Muscle layer of colon (tissue), 2 donors: ENCODE data around the gene NUDT1.
A peak's percentile ranks its signal among the peaks of the same experiment; 100 is the strongest.

Experiments used
- H3K27ac ChIP-seq: one replicate; pipeline ENCODE4 v1.7.0; 2013; ENCODE audit warnings: low read depth, mild to moderate bottlenecking, low read length, moderate library complexity
- H3K27me3 ChIP-seq, 2 donors: one replicate each; pipeline ENCODE4 v1.7.0; 2013; ENCODE audit warnings: low read length in 2 of 2, mild to moderate bottlenecking in 2 of 2; ENCODE audit not compliant: insufficient read depth in 2 of 2, control insufficient read depth in 1 of 2
- H3K36me3 ChIP-seq: one replicate; pipeline ENCODE4 v1.7.0; 2013; ENCODE audit warnings: mild to moderate bottlenecking, low read length; ENCODE audit not compliant: insufficient read depth
- H3K4me1 ChIP-seq: one replicate; pipeline ENCODE4 v1.7.0; 2013; ENCODE audit warnings: mild to moderate bottlenecking, low read length; ENCODE audit not compliant: insufficient read depth
- H3K4me3 ChIP-seq, 2 donors: one replicate each; pipeline ENCODE4 v1.7.0; 2013; ENCODE audit warnings: low read length in 2 of 2, low read depth in 1 of 2, mild to moderate bottlenecking in 1 of 2, moderate library complexity in 1 of 2
- H3K9ac ChIP-seq: one replicate; pipeline ENCODE4 v1.7.0; 2013; ENCODE audit warnings: low read length
- H3K9me3 ChIP-seq: one replicate; pipeline ENCODE4 v1.7.0; 2013; ENCODE audit warnings: mild to moderate bottlenecking, low read length
- donor health status: abdominal sarcoma.
- donor health status: Adenocarcinoma of cecum.

NUDT1 gene

GRCh38 chr7:2199956-2200583, 42.0 kb upstream of the NUDT1 start:
- Histone ChIP-seq H3K4me3 (no peak overlapping the region), H3K36me3 (peaks cover 4% of the 10 kb centered on the region), H3K9ac (no peak overlapping the region), H3K9me3 (no peaks in the 10 kb centered on the region), H3K4me1 (peaks cover 24% of the 10 kb centered on the region), H3K27ac (no peak overlapping the region), H3K27me3 (no peaks in the 10 kb centered on the region)

DNA sequence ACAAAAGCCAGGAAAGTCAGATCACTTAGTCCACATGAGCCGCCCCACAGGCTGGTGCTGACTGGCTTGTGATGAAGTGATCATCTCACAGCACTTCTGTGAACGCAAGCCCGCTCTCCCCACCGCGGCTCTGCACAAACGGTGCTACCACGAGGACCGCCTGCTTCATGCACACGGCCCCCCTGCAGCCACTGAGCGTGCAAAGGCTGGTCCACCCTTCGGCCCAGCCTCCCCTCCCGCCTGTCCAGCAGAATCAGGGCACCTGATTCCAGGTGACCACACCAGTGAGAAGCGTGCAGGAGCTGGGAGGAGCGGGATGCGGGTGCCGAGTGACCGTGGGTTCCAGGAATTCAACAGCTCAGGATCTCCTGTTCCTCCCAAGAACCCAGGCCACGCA, 41.4 kb upstream of the NUDT1 start:
- Histone ChIP-seq H3K4me1 (peaks cover 25% of the 10 kb centered on the region), H3K9me3 (no peaks in the 10 kb centered on the region), H3K36me3 (peaks cover 4% of the 10 kb centered on the region), H3K27ac (no peak overlapping the region), H3K4me3 (no peak overlapping the region), H3K9ac (no peak overlapping the region), H3K27me3 (no peaks in the 10 kb centered on the region)

- H3K4me1 ChIP-seq = peaks cover 25% of the 10 kb centered on the region
- H3K27ac ChIP-seq = no peak overlapping the region
- no peaks in the 10 kb centered on the region for H3K9me3 ChIP-seq
- no peak overlapping the region for H3K4me3 ChIP-seq
- H3K9ac ChIP-seq = no peak overlapping the region
- H3K36me3 ChIP-seq = peaks cover 2% of the 10 kb centered on the region
- no peaks in the 10 kb centered on the region for H3K27me3 ChIP-seq
These were observed 40.9 kb upstream of the NUDT1 start for GRCh38 chr7:2201128-2201527.

DNA sequence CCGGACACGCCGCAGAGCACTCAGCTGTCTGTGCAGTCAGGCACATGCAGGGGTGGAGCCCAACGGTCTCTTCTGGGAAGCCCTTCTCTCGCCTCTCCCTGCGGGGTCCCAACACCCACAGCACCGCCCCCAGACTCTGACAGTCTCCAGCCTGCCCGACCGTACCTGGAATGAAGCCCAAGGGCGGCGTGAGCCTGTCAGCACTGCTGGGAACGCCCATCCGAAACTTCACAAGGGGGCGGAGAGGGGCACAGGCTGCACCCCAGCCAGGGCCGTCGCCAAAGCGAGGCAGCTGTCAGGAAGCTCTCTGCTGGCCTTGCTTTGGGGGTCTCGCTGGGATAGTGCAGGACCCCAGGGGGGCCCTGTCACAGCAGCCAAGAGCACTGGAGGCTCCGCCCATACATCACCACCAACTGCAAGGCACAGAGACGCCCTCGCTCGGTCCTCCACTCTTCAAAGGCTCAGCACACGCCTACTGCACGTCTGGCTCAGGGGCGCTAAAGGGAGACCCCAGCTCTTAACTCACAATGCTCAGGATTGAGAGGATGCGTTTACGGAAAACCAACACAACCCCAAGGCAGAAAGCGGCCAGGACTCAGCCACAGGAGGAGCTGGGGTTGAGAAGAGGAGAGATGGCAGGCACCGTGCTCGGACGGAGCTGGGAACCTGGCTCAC, 40.2 kb upstream of the NUDT1 start:
- H3K4me3 ChIP-seq = no peak overlapping the region
- H3K36me3 ChIP-seq = no peaks in the 10 kb centered on the region
- H3K9ac ChIP-seq = no peak overlapping the region
- H3K27me3 ChIP-seq = no peaks in the 10 kb centered on the region
- no peak overlapping the region for H3K27ac ChIP-seq
- no peaks in the 10 kb centered on the region for H3K9me3 ChIP-seq
- peaks cover 25% of the 10 kb centered on the region for H3K4me1 ChIP-seq

DNA sequence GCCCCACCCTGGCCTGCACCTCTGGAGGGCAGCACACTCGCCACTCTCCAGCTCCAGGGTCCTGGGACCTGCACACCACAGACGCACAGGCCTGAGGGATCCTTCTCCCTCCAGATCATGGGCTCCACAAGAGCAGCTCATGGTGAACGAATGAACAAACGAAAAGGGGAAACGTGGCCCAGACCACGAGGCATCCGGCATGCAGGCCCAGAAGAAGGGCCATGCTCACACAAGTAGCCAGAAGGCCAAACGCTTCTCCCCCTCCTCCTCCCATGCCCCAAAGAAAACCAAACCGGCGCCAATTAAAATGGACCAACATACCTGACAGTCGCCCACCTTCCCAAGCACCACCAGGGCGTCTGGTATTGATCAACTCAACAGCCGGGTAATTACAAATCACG, 39.7 kb upstream of the NUDT1 start:
- no peak overlapping the region for H3K27ac ChIP-seq
- no peak overlapping the region for H3K9ac ChIP-seq
- peaks cover 2% of the 10 kb centered on the region for H3K36me3 ChIP-seq
- no peaks in the 10 kb centered on the region for H3K9me3 ChIP-seq
- no peaks in the 10 kb centered on the region for H3K27me3 ChIP-seq
- H3K4me1 ChIP-seq = peaks cover 25% of the 10 kb centered on the region
- no peak overlapping the region for H3K4me3 ChIP-seq

- H3K4me1 ChIP-seq = peaks cover 25% of the 10 kb centered on the region
- H3K9ac ChIP-seq = no peak overlapping the region
- no peaks in the 10 kb centered on the region for H3K27me3 ChIP-seq
- no peaks in the 10 kb centered on the region for H3K9me3 ChIP-seq
- no peak overlapping the region for H3K4me3 ChIP-seq
- H3K27ac ChIP-seq = no peak overlapping the region
- H3K36me3 ChIP-seq = peaks cover 9% of the 10 kb centered on the region
These were observed 38.9 kb upstream of the NUDT1 start for GRCh38 chr7:2202901-2203765.

- Histone ChIP-seq H3K4me3 (peak overlapping the region in 1 of 2 donors; percentile 12), H3K36me3 (peaks cover 16% of the 10 kb centered on the region), H3K4me1 (peaks cover 25% of the 10 kb centered on the region), H3K9me3 (no peaks in the 10 kb centered on the region), H3K9ac (no peak overlapping the region), H3K27me3 (no peaks in the 10 kb centered on the region), H3K27ac (no peak overlapping the region)
These were observed 38.2 kb upstream of the NUDT1 start for GRCh38 chr7:2203766-2204300.

DNA sequence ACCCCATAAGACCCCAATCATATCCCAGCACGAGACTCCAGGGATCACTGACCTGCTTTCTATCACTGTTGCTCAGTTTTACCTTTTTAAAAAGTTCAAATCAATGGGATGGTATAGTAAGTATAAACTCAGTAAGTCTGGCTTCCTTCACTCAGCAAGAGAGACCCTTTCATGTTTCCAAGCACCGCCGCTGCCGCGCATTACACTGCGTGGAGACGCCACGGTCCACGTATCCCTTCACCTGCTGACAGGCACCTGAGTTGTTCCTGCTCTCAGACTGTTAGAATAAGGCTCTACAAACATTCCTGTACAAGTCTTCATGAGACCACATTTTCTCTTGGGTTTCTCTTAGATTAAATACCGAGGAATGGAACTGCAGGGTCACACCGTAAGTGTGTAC, 37.6 kb upstream of the NUDT1 start:
- Histone ChIP-seq H3K27ac (no peak overlapping the region), H3K36me3 (peaks cover 16% of the 10 kb centered on the region), H3K4me1 (peaks cover 28% of the 10 kb centered on the region), H3K9ac (no peak overlapping the region), H3K27me3 (no peaks in the 10 kb centered on the region), H3K4me3 (no peak overlapping the region), H3K9me3 (no peaks in the 10 kb centered on the region)

GRCh38 chr7:2205036-2205780, 36.8 kb upstream of the NUDT1 start:
- H3K4me1 ChIP-seq = peaks cover 31% of the 10 kb centered on the region
- peaks cover 16% of the 10 kb centered on the region for H3K36me3 ChIP-seq
- no peak overlapping the region for H3K9ac ChIP-seq
- H3K4me3 ChIP-seq = no peak overlapping the region
- H3K27me3 ChIP-seq = no peaks in the 10 kb centered on the region
- H3K9me3 ChIP-seq = no peaks in the 10 kb centered on the region
- no peak overlapping the region for H3K27ac ChIP-seq

DNA sequence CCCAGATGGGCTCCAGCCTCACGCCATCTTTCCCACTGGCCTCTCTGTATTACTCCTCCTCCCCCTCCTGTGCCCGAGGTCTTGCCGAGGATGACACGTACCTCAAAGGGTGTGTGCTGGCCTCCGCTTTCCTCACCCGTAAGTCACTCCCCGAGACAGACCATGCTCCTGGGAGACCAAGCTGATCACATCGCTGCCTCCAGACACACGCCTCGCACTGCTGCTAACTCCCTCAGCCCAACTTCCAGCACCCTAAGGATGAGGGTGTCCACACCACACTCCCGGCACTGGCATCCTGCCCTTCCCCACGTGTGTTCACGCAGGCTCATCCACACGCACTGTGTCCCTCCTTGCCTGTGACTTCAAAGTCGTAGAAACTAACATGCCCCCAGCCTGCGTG, 33.3 kb upstream of the NUDT1 start:
- no peak overlapping the region for H3K27ac ChIP-seq
- H3K9me3 ChIP-seq = no peaks in the 10 kb centered on the region
- H3K4me3 ChIP-seq = no peak overlapping the region
- peaks cover 21% of the 10 kb centered on the region for H3K4me1 ChIP-seq
- no peak overlapping the region for H3K9ac ChIP-seq
- no peaks in the 10 kb centered on the region for H3K27me3 ChIP-seq
- peaks cover 24% of the 10 kb centered on the region for H3K36me3 ChIP-seq
